Stimulated activated CD8-positive, alpha-beta memory T cell treated with anti-CD3 and anti-CD28 coated beads, Interleukin-7, amount 100 ng/mL, for 24 hours (primary cell): ENCODE results near the gene CYP1A2.

ENCODE experiments used
- DNase-seq: peaks from one replicate; pipeline ENCODE4 v3.0.0-alpha.2; 2020; ENCODE audit warnings: low read depth

The CYP1A2 gene

GRCh38 chr15:74789171-74789631 lies 40.6 kb downstream of the CYP1A2 start:
- no peak for DNase-seq

GRCh38 chr15:74789741-74790079 lies 41.1 kb downstream of the CYP1A2 start:
- no peak for DNase-seq

GRCh38 chr15:74790080-74790916 lies 41.7 kb downstream of the CYP1A2 start:
- no peak for DNase-seq

- no peak for DNase-seq
Observed at GRCh38 chr15:74791007-74791406, 42.4 kb downstream of the CYP1A2 start.

GRCh38 chr15:74791667-74792066 lies 43.0 kb downstream of the CYP1A2 start:
- no peak for DNase-seq

GRCh38 chr15:74792227-74793016 lies 43.8 kb downstream of the CYP1A2 start:
- DNase-seq = no peak

- no peak for DNase-seq
Observed at GRCh38 chr15:74793135-74794028, 44.7 kb downstream of the CYP1A2 start.

- no peak for DNase-seq
Observed at GRCh38 chr15:74794248-74794969, 45.8 kb downstream of the CYP1A2 start.

- DNase-seq = no peak
Observed at GRCh38 chr15:74794970-74795349, 46.3 kb downstream of the CYP1A2 start.

GRCh38 chr15:74795966-74796625 lies 47.5 kb downstream of the CYP1A2 start:
- no peak for DNase-seq

GRCh38 chr15:74798388-74799254 lies 50.0 kb downstream of the CYP1A2 start:
- no peak for DNase-seq

- no peak for DNase-seq
Observed at GRCh38 chr15:74799255-74799855, 50.7 kb downstream of the CYP1A2 start.

- DNase-seq = peak; percentile 63
Observed at GRCh38 chr15:74799856-74800558, 51.4 kb downstream of the CYP1A2 start.

- no peak for DNase-seq
Observed at GRCh38 chr15:74800559-74801094, 52.0 kb downstream of the CYP1A2 start.

- DNase-seq = no peak
Observed at GRCh38 chr15:74801311-74801997, 52.8 kb downstream of the CYP1A2 start.

GRCh38 chr15:74802290-74802689 lies 53.6 kb downstream of the CYP1A2 start:
- DNase-seq = no peak

- DNase-seq = no peak
Observed at GRCh38 chr15:74802862-74803447, 54.3 kb downstream of the CYP1A2 start.

- DNase-seq = no peak
Observed at GRCh38 chr15:74804935-74805334, 56.3 kb downstream of the CYP1A2 start.
